ENCODE data around the gene TLNRD1.
"Not testable (repeated sequence)": the region's sequence is repeated elsewhere in the genome, so short reads cannot be mapped to it uniquely, and the experiment has no call there.

- TF ChIP-seq CTCF (IDR thresholded peaks at IDR 0.05; ENCODE audit: low read length); EZH2 (optimal IDR thresholded peaks at IDR 0.05; ENCODE audit: low read depth, low read length): not testable (repeated sequence)
Measured at GRCh38 chr15:80965454-80965853, 35.3 kb upstream of the TLNRD1 start.
